Measurements from ENCODE around the gene IFNGR1.
A peak's percentile ranks its signal among the peaks of the same experiment; 100 is the strongest.

Gene IFNGR1

GRCh38 chr6:137167702-137168377 is 51.3 kb downstream of the IFNGR1 start:
- TF ChIP-seq CTCF (IDR thresholded peaks at IDR 0.05; ENCODE audit: borderline replicate concordance, extremely low read depth, low read length, poor library complexity, severe bottlenecking) (no peak), EZH2 (IDR thresholded peaks at IDR 0.05; ENCODE audit: borderline replicate concordance, low read depth, low read length, severe bottlenecking) (no peak)
- Histone ChIP-seq H3K4me1 (ENCODE audit: insufficient read depth, low read length) (peaks cover 6% of the 10 kb centered on the region), H3K4me2 (ENCODE audit: insufficient read depth, low read length) (no peak overlapping the region), H3K27me3 (ENCODE audit: insufficient read depth, low read length, poor library complexity) (no peaks in the 10 kb centered on the region), H3K9ac (ENCODE audit: low read depth, low read length) (no peak overlapping the region), H2AFZ (ENCODE audit: low read depth, low read length) (no peak overlapping the region), H3K36me3 (ENCODE audit: insufficient read depth, low read length) (no peaks in the 10 kb centered on the region), H3K9me3 (ENCODE audit: insufficient read depth, low read length, severe bottlenecking) (peaks cover 20% of the 10 kb centered on the region), H3K4me3 (ENCODE audit: low read depth in 1 of 2, low read length in 2 of 2) (no peak overlapping the region), H3K27ac (ENCODE audit: low read length) (no peak overlapping the region), H4K20me1 (ENCODE audit: insufficient read depth, low read length) (no peaks in the 10 kb centered on the region), H3K79me2 (ENCODE audit: insufficient read depth, low read length) (no peaks in the 10 kb centered on the region)
- no peak for DNase-seq
- ATAC-seq (ENCODE audit: insufficient read depth, low read depth): no peak

GRCh38 chr6:137166247-137167098 is 52.7 kb downstream of the IFNGR1 start:
- TF ChIP-seq CTCF (IDR thresholded peaks at IDR 0.05; ENCODE audit: borderline replicate concordance, extremely low read depth, low read length, poor library complexity, severe bottlenecking) (no peak), EZH2 (IDR thresholded peaks at IDR 0.05; ENCODE audit: borderline replicate concordance, low read depth, low read length, severe bottlenecking) (no peak)
- Histone ChIP-seq H3K9me3 (ENCODE audit: insufficient read depth, low read length, severe bottlenecking) (peaks cover 21% of the 10 kb centered on the region), H3K4me2 (ENCODE audit: insufficient read depth, low read length) (no peak overlapping the region), H3K9ac (ENCODE audit: low read depth, low read length) (no peak overlapping the region), H3K36me3 (ENCODE audit: insufficient read depth, low read length) (no peaks in the 10 kb centered on the region), H2AFZ (ENCODE audit: low read depth, low read length) (no peak overlapping the region), H3K4me1 (ENCODE audit: insufficient read depth, low read length) (peaks cover 6% of the 10 kb centered on the region), H3K4me3 (ENCODE audit: low read depth in 1 of 2, low read length in 2 of 2) (no peak overlapping the region), H3K79me2 (ENCODE audit: insufficient read depth, low read length) (no peaks in the 10 kb centered on the region), H3K27ac (ENCODE audit: low read length) (no peak overlapping the region), H3K27me3 (ENCODE audit: insufficient read depth, low read length, poor library complexity) (no peaks in the 10 kb centered on the region), H4K20me1 (ENCODE audit: insufficient read depth, low read length) (no peaks in the 10 kb centered on the region)
- DNase-seq (no peak), ATAC-seq (ENCODE audit: insufficient read depth, low read depth) (no peak)

- TF ChIP-seq EZH2 (IDR thresholded peaks at IDR 0.05; ENCODE audit: borderline replicate concordance, low read depth, low read length, severe bottlenecking) (no peak), CTCF (IDR thresholded peaks at IDR 0.05; ENCODE audit: borderline replicate concordance, extremely low read depth, low read length, poor library complexity, severe bottlenecking) (no peak)
- H3K79me2 ChIP-seq (ENCODE audit: insufficient read depth, low read length): no peaks in the 10 kb centered on the region
- no peaks in the 10 kb centered on the region for H3K36me3 ChIP-seq (ENCODE audit: insufficient read depth, low read length)
- peaks cover 21% of the 10 kb centered on the region for H3K9me3 ChIP-seq (ENCODE audit: insufficient read depth, low read length, severe bottlenecking)
- DNase-seq (peak; percentile 60), ATAC-seq (ENCODE audit: insufficient read depth, low read depth) (peak; percentile 73)
- no peak overlapping the region for H3K27ac ChIP-seq (ENCODE audit: low read length)
- H3K4me2 ChIP-seq (ENCODE audit: insufficient read depth, low read length): no peak overlapping the region
- no peaks in the 10 kb centered on the region for H3K27me3 ChIP-seq (ENCODE audit: insufficient read depth, low read length, poor library complexity)
- H3K4me3 ChIP-seq (ENCODE audit: low read depth in 1 of 2, low read length in 2 of 2): no peak overlapping the region
- no peaks in the 10 kb centered on the region for H4K20me1 ChIP-seq (ENCODE audit: insufficient read depth, low read length)
- no peak overlapping the region for H2AFZ ChIP-seq (ENCODE audit: low read depth, low read length)
- no peak overlapping the region for H3K9ac ChIP-seq (ENCODE audit: low read depth, low read length)
- H3K4me1 ChIP-seq (ENCODE audit: insufficient read depth, low read length): peaks cover 6% of the 10 kb centered on the region
These were observed 53.6 kb downstream of the IFNGR1 start for GRCh38 chr6:137165375-137166246.

Data from DND-41 (cell line).